Chondrocyte (in vitro differentiated cells): Measurements from ENCODE around the gene BBX. TPM values are rescaled to one million over a fixed set of nuclear protein-coding genes. Genes with fewer than 3 reads are reported as not detected.

ENCODE experiments used
- DNase-seq: peaks from one replicate; pipeline ENCODE4 v3.0.0; 2021; ENCODE audit warnings: mixed read lengths, low spot score
- H3K27ac Mint-ChIP-seq: one replicate; pipeline ENCODE4 v1.8.0; 2021; ENCODE audit warnings: mild to moderate bottlenecking, moderate library complexity, mixed read lengths; ENCODE audit not compliant: unreplicated experiment
- H3K27me3 Mint-ChIP-seq: 2 replicates; pipeline ENCODE4 v1.8.0; 2021; ENCODE audit warnings: low read depth, mixed read lengths
- H3K36me3 Mint-ChIP-seq: 2 replicates; pipeline ENCODE4 v1.8.0; 2021; ENCODE audit warnings: low read depth, mixed read lengths
- H3K4me1 Mint-ChIP-seq: 2 replicates; pipeline ENCODE4 v1.8.0; 2021; ENCODE audit warnings: low read depth, mild to moderate bottlenecking, mixed read lengths
- H3K4me3 Mint-ChIP-seq: one replicate; pipeline ENCODE4 v1.8.0; 2021; ENCODE audit warnings: mild to moderate bottlenecking, moderate library complexity, mixed read lengths; ENCODE audit not compliant: unreplicated experiment
- H3K9me3 Mint-ChIP-seq: 2 replicates; pipeline ENCODE4 v1.8.0; 2021; ENCODE audit warnings: low read depth, mixed read lengths
- total RNA-seq: library from RNA; stranded (reverse); gene quantifications from 3 replicates; pipeline ENCODE4 v1.2.1, GENCODE V29; 2021
- TF ChIP-seq, protein P1 (sequence below): fragments of 200-600 bp; sonication (generic); IDR thresholded peaks from 2 replicates; pipeline ENCODE4 v1.5.0; 2021; ENCODE audit warnings: antibody characterized with exemption, mild to moderate bottlenecking, moderate library complexity

Gene BBX
- total RNA-seq, 1 donor from 2014 or later, result 69.6 TPM

DNA sequence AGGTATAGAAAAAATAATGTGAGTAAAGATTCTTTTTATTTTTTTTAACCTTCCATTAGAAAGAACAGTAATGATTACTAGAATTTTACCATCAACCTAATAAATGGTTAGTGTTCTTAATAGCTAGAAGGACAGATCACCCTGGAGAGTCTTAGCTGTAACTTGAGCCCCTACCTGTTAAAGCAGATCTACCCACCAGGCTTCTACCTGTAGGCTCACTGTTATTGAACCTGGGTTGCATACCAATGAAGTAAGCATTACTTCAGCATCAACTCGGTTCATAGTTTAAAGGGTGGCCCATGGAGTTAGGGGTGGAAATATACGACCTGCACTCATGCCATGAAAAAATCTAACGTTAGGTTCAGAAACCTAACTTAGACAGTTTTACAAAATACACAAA, 280.4 kb downstream of the BBX start:
- Mint-ChIP-seq H3K4me3 (no peak overlapping the region), H3K36me3 (peaks cover 29% of the 10 kb centered on the region), H3K27me3 (no peaks in the 10 kb centered on the region), H3K4me1 (peaks cover 25% of the 10 kb centered on the region), H3K9me3 (no peaks in the 10 kb centered on the region), H3K27ac (no peak overlapping the region)
- TF ChIP-seq, protein P1, sequence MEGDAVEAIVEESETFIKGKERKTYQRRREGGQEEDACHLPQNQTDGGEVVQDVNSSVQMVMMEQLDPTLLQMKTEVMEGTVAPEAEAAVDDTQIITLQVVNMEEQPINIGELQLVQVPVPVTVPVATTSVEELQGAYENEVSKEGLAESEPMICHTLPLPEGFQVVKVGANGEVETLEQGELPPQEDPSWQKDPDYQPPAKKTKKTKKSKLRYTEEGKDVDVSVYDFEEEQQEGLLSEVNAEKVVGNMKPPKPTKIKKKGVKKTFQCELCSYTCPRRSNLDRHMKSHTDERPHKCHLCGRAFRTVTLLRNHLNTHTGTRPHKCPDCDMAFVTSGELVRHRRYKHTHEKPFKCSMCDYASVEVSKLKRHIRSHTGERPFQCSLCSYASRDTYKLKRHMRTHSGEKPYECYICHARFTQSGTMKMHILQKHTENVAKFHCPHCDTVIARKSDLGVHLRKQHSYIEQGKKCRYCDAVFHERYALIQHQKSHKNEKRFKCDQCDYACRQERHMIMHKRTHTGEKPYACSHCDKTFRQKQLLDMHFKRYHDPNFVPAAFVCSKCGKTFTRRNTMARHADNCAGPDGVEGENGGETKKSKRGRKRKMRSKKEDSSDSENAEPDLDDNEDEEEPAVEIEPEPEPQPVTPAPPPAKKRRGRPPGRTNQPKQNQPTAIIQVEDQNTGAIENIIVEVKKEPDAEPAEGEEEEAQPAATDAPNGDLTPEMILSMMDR, result no peak
- no peak for DNase-seq

DNA sequence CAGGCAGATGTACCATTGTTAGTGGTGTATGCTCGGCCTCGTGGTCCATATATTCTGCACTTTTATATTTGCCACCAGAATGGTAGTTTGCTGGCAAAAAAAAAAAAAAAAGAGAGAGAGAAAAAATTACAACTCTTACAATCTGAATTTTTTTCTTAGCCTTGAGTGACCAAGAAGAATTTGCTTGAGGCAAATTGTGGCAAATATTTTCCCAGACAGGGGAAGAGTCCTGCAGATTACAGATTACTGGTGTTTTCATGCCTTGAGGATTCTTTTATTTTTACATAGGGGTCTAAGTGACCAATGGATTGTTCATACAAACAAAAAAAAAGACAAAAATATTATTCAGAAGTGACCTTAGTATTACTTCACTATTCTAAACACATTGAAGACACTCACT, 283.3 kb downstream of the BBX start:
- H3K4me1 Mint-ChIP-seq, result peaks cover 9% of the 10 kb centered on the region
- TF ChIP-seq, protein P1, result no peak
- H3K9me3 Mint-ChIP-seq, result no peaks in the 10 kb centered on the region
- DNase-seq, result no peak
- H3K36me3 Mint-ChIP-seq, result peaks cover 25% of the 10 kb centered on the region
- H3K27ac Mint-ChIP-seq, result no peak overlapping the region
- H3K4me3 Mint-ChIP-seq, result no peak overlapping the region
- no peaks in the 10 kb centered on the region for H3K27me3 Mint-ChIP-seq

DNA sequence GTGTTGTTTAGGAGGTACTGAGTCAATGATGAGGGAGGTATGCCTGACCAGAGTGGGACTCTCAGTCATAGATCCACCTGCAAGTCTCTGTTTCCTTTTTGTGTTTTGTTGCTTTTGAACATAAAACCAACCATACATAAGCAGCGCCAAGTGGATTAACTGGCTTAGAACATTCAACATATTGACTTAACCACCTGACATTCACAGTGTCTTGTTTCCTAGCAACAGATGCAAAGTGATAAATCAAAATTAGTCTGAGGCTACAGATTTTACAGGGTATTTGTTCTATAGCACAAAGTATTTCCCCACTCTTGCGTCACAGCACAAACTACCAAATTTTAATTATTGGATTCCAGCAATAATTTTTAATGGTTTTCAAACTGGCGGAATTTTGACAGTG, 283.8 kb downstream of the BBX start:
- Mint-ChIP-seq H3K9me3 (no peaks in the 10 kb centered on the region), H3K27ac (no peak overlapping the region)

DNA sequence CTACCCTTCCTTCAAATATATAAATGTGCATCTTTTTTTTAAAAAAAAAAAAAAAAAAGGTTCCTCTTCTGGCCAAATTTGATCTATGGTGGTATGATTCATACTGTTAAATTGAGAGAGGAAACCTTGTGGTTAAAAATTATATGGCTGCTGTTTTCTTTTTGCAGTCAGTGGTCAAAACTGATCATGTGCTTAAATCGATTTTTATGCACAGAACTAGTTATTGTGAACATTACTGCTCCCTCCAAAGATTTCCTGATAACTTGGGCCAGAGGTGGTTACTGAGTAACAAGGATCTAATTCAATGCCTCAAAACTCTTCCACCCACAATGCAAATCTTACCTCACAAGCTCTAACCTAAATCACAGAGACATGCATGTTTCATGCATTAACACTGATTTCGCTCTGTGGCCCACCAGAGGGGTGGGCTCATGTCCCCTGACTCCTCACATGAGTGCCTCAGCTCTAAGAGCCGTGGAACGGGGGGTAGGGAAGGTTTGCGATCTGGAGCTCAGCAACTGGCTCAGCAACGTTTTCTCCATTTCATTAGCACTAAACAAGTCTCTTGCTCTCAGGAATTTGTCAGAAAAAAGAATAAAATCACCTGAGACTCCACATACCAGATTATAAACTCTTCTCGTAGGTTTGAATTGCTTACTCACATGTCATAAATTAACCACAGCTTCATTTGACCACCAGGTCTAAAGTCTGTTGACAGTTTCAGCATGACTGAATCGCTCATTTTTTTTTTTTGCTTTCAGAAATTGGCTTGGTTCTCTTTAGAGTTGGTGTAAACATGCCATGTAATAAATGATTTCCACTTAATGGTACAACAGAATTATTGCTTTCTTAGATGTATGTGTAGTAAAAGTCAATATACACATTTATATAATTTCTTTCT, 287.7 kb downstream of the BBX start:
- Mint-ChIP-seq H3K9me3 (no peaks in the 10 kb centered on the region), H3K4me1 (peaks cover 24% of the 10 kb centered on the region), H3K27me3 (no peaks in the 10 kb centered on the region), H3K4me3 (no peak overlapping the region), H3K36me3 (peaks cover 9% of the 10 kb centered on the region), H3K27ac (no peak overlapping the region)
- no peak for DNase-seq
- TF ChIP-seq, protein P1, result no peak

More for the DNA sequence above, 283.8 kb downstream of the BBX start:
- Mint-ChIP-seq H3K4me1 (peaks cover 6% of the 10 kb centered on the region), H3K4me3 (no peak overlapping the region), H3K36me3 (peaks cover 22% of the 10 kb centered on the region), H3K27me3 (no peaks in the 10 kb centered on the region)
- DNase-seq, result no peak
- TF ChIP-seq, protein P1, result no peak

DNA sequence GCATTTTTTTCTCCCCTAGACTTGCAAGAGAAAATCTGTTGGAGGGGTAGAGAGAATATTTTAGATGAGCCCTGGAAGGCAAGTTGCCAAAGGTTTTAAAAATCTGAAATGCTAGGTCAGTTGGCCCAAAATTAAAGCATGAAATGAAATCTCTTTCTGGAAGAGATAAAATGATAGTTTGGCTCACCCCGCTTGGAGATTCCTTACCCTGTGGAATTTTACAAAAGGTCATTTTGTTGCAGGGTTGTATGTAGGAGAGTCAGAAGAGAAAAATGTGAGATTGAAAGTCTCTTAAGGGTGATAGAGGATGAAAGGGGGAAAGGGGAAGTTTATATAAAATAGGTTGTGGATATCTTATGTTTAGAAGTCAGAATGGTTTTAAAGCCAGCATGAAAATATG, 290.3 kb downstream of the BBX start:
- no peak overlapping the region for H3K4me3 Mint-ChIP-seq
- TF ChIP-seq, protein P1, result no peak
- no peaks in the 10 kb centered on the region for H3K27me3 Mint-ChIP-seq
- no peaks in the 10 kb centered on the region for H3K9me3 Mint-ChIP-seq
- peaks cover 4% of the 10 kb centered on the region for H3K36me3 Mint-ChIP-seq
- H3K27ac Mint-ChIP-seq, result peak overlapping the region; percentile 60
- H3K4me1 Mint-ChIP-seq, result peaks cover 24% of the 10 kb centered on the region
- DNase-seq, result no peak
